GM23248 (cell line): Measurements from ENCODE around the gene HECTD3.

ENCODE experiments used
- EZH2 ChIP-seq: fragments of 200-600 bp; sonication (generic); IDR thresholded peaks from 2 replicates; pipeline ENCODE4 v1.6.1; 2018; ENCODE audit warnings: antibody characterized with exemption, mild to moderate bottlenecking; ENCODE audit not compliant: insufficient read depth, poor library complexity, severe bottlenecking
- EZH2phosphoT487 ChIP-seq: fragments of 200-600 bp; sonication (generic); IDR thresholded peaks from 2 replicates; pipeline ENCODE4 v1.6.1; 2018; ENCODE audit warnings: antibody characterized with exemption, moderate library complexity, mild to moderate bottlenecking, low read depth; ENCODE audit not compliant: insufficient read depth

- TF ChIP-seq EZH2phosphoT487 = no peak
- TF ChIP-seq EZH2 = no peak
Observed at GRCh38 chr1:45033356-45033755, 22.2 kb upstream of the HECTD3 start.
